Thyroid gland (tissue), 4 donors: ENCODE results near the gene SLC7A14.

Experiments
- POLR2A ChIP-seq, 2 donors: fragments of 450-650 bp; IDR thresholded peaks; one replicate each; pipeline ENCODE4 v1.6.1; 2017; ENCODE audit warnings: antibody characterized with exemption in 2 of 2, mild to moderate bottlenecking in 2 of 2, moderate library complexity in 1 of 2
- TF ChIP-seq, protein P1 (sequence below), 6 experiments: fragments of 200-600 bp in 3 of 6; fragments of 450-650 bp in 3 of 6; sonication (generic) in 3 of 6; IDR thresholded peaks; one replicate each; pipeline ENCODE4 v1.5.1; 2016 to 2019; ENCODE audit warnings: antibody characterized with exemption in 6 of 6, mild to moderate bottlenecking in 2 of 6, inconsistent platforms in 1 of 6, moderate library complexity in 1 of 6

DNA sequence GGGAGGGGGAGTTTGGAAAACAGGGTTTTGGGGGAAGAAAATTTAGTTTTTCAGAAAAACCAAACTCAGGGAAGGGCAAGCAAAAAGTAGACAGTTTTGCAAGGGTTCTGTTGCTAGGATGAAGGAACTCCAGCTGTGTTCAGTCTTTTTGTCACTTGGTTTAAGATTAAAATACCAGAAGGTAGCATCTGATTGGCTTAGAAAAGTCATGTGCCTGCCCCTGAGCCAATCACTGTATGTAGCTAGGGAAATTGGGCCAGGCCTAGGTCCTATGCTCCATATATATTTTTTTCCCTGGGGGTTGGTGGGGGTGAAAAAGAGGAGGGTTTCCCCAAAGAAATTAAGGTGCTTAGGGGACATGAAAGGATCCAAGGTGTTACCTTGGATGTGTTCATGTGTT is 142.9 kb downstream of the SLC7A14 start:
- TF ChIP-seq, protein P1, sequence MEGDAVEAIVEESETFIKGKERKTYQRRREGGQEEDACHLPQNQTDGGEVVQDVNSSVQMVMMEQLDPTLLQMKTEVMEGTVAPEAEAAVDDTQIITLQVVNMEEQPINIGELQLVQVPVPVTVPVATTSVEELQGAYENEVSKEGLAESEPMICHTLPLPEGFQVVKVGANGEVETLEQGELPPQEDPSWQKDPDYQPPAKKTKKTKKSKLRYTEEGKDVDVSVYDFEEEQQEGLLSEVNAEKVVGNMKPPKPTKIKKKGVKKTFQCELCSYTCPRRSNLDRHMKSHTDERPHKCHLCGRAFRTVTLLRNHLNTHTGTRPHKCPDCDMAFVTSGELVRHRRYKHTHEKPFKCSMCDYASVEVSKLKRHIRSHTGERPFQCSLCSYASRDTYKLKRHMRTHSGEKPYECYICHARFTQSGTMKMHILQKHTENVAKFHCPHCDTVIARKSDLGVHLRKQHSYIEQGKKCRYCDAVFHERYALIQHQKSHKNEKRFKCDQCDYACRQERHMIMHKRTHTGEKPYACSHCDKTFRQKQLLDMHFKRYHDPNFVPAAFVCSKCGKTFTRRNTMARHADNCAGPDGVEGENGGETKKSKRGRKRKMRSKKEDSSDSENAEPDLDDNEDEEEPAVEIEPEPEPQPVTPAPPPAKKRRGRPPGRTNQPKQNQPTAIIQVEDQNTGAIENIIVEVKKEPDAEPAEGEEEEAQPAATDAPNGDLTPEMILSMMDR (IDR thresholded peaks at IDR 0.05), result no peak
- TF ChIP-seq POLR2A (IDR thresholded peaks at IDR 0.05), result no peak
